ENCODE measurements around the gene LRRFIP2. TPM values are rescaled to one million over a fixed set of nuclear protein-coding genes. Genes with fewer than 3 reads are reported as not detected.
A peak's percentile ranks its signal among the peaks of the same experiment; 100 is the strongest.

Gene LRRFIP2
- total and polyA plus RNA-seq, 2 donors (not counting 1 experiment from before 2014, with no cell fraction given): 83.7 to 149 TPM

- Histone ChIP-seq H2AFZ (ENCODE audit: low read length) (no peak overlapping the region), H3K79me2 (ENCODE audit: control insufficient read depth, insufficient read depth, low read length) (peaks cover 62% of the 10 kb centered on the region), H3K27ac (ENCODE audit: insufficient read depth, low read length) (no peak overlapping the region), H3K36me3 (ENCODE audit: control insufficient read depth, insufficient read depth, low read length) (peaks cover 7% of the 10 kb centered on the region), H3K9ac (ENCODE audit: insufficient read depth, low read length) (no peak overlapping the region), H4K20me1 (ENCODE audit: control insufficient read depth, extremely low read depth, insufficient read depth, low read length) (no peaks in the 10 kb centered on the region), H3K4me3 (replicated peaks in 1 of 4; ENCODE audit: control extremely low read depth in 1 of 4, insufficient read depth in 1 of 4, low read depth in 3 of 4, low read length in 4 of 4) (no peak overlapping the region), H3K4me1 (ENCODE audit: control insufficient read depth, extremely low read depth, insufficient read depth, low read length) (peaks cover 10% of the 10 kb centered on the region), H3K4me2 (ENCODE audit: extremely low read depth, insufficient read depth, low read length) (no peak overlapping the region), H3K27me3 (ENCODE audit: control insufficient read depth, insufficient read depth, low read length) (no peaks in the 10 kb centered on the region), H3K9me3 (ENCODE audit: control insufficient read depth, insufficient read depth, low read depth, low read length) (no peaks in the 10 kb centered on the region)
- DNase-seq (ENCODE audit: low read depth in 2 of 2): peak in 1 of 2 donors; percentile 42
- no peak for TF ChIP-seq EZH2 (IDR thresholded peaks at IDR 0.05; ENCODE audit: low read length, missing control alignments)
- TF ChIP-seq CTCF (conservative IDR thresholded peaks at IDR 0.05 in 1 of 2, IDR thresholded peaks at IDR 0.05 in 1 of 2; ENCODE audit: low read depth in 1 of 2, low read length in 2 of 2): no peak
Measured at GRCh38 chr3:37137516-37137915, 36.9 kb downstream of the LRRFIP2 start.

GRCh38 chr3:37136067-37136466, 38.3 kb downstream of the LRRFIP2 start:
- Histone ChIP-seq H2AFZ (ENCODE audit: low read length) (no peak overlapping the region), H3K36me3 (ENCODE audit: control insufficient read depth, insufficient read depth, low read length) (peaks cover 2% of the 10 kb centered on the region), H3K4me2 (ENCODE audit: extremely low read depth, insufficient read depth, low read length) (no peak overlapping the region), H3K9me3 (ENCODE audit: control insufficient read depth, insufficient read depth, low read depth, low read length) (no peaks in the 10 kb centered on the region), H3K27me3 (ENCODE audit: control insufficient read depth, insufficient read depth, low read length) (no peaks in the 10 kb centered on the region), H4K20me1 (ENCODE audit: control insufficient read depth, extremely low read depth, insufficient read depth, low read length) (no peaks in the 10 kb centered on the region), H3K27ac (ENCODE audit: insufficient read depth, low read length) (no peak overlapping the region), H3K4me1 (ENCODE audit: control insufficient read depth, extremely low read depth, insufficient read depth, low read length) (peaks cover 11% of the 10 kb centered on the region), H3K79me2 (ENCODE audit: control insufficient read depth, insufficient read depth, low read length) (peaks cover 62% of the 10 kb centered on the region), H3K4me3 (replicated peaks in 1 of 4; ENCODE audit: control extremely low read depth in 1 of 4, insufficient read depth in 1 of 4, low read depth in 3 of 4, low read length in 4 of 4) (no peak overlapping the region), H3K9ac (ENCODE audit: insufficient read depth, low read length) (no peak overlapping the region)
- peak in 1 of 2 donors; percentile 47 for DNase-seq (ENCODE audit: low read depth in 2 of 2)
- no peak for TF ChIP-seq CTCF (conservative IDR thresholded peaks at IDR 0.05 in 1 of 2, IDR thresholded peaks at IDR 0.05 in 1 of 2; ENCODE audit: low read depth in 1 of 2, low read length in 2 of 2)
- TF ChIP-seq EZH2 (IDR thresholded peaks at IDR 0.05; ENCODE audit: low read length, missing control alignments): no peak

- Histone ChIP-seq H3K4me1 (ENCODE audit: control insufficient read depth, extremely low read depth, insufficient read depth, low read length) (peaks cover 13% of the 10 kb centered on the region), H3K79me2 (ENCODE audit: control insufficient read depth, insufficient read depth, low read length) (peaks cover 62% of the 10 kb centered on the region), H2AFZ (ENCODE audit: low read length) (no peak overlapping the region), H3K9me3 (ENCODE audit: control insufficient read depth, insufficient read depth, low read depth, low read length) (no peaks in the 10 kb centered on the region), H3K4me2 (ENCODE audit: extremely low read depth, insufficient read depth, low read length) (no peak overlapping the region), H3K36me3 (ENCODE audit: control insufficient read depth, insufficient read depth, low read length) (no peaks in the 10 kb centered on the region), H3K9ac (ENCODE audit: insufficient read depth, low read length) (no peak overlapping the region), H3K27me3 (ENCODE audit: control insufficient read depth, insufficient read depth, low read length) (no peaks in the 10 kb centered on the region), H3K4me3 (replicated peaks in 1 of 4; ENCODE audit: control extremely low read depth in 1 of 4, insufficient read depth in 1 of 4, low read depth in 3 of 4, low read length in 4 of 4) (no peak overlapping the region), H4K20me1 (ENCODE audit: control insufficient read depth, extremely low read depth, insufficient read depth, low read length) (no peaks in the 10 kb centered on the region), H3K27ac (ENCODE audit: insufficient read depth, low read length) (no peak overlapping the region)
- DNase-seq (ENCODE audit: low read depth in 2 of 2): no peak
- TF ChIP-seq EZH2 (IDR thresholded peaks at IDR 0.05; ENCODE audit: low read length, missing control alignments) (no peak), CTCF (conservative IDR thresholded peaks at IDR 0.05 in 1 of 2, IDR thresholded peaks at IDR 0.05 in 1 of 2; ENCODE audit: low read depth in 1 of 2, low read length in 2 of 2) (no peak)
Measured at GRCh38 chr3:37135561-37135960, 38.8 kb downstream of the LRRFIP2 start.

All from fibroblast of lung (primary cell).